ENCODE measurements around the gene C2CD4B.

- TF ChIP-seq, protein P1, sequence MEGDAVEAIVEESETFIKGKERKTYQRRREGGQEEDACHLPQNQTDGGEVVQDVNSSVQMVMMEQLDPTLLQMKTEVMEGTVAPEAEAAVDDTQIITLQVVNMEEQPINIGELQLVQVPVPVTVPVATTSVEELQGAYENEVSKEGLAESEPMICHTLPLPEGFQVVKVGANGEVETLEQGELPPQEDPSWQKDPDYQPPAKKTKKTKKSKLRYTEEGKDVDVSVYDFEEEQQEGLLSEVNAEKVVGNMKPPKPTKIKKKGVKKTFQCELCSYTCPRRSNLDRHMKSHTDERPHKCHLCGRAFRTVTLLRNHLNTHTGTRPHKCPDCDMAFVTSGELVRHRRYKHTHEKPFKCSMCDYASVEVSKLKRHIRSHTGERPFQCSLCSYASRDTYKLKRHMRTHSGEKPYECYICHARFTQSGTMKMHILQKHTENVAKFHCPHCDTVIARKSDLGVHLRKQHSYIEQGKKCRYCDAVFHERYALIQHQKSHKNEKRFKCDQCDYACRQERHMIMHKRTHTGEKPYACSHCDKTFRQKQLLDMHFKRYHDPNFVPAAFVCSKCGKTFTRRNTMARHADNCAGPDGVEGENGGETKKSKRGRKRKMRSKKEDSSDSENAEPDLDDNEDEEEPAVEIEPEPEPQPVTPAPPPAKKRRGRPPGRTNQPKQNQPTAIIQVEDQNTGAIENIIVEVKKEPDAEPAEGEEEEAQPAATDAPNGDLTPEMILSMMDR (IDR thresholded peaks at IDR 0.05; ENCODE audit: poor library complexity), result no peak
- no peak for TF ChIP-seq EZH2 (IDR thresholded peaks at IDR 0.05; ENCODE audit: borderline replicate concordance)
These were observed 43.3 kb upstream of the C2CD4B start for GRCh38 chr15:62208367-62208766.
